SK-MEL-5 (cell line): ENCODE measurements around the gene ARL14EPL. TPM values are rescaled to one million over a fixed set of nuclear protein-coding genes. Genes with fewer than 3 reads are reported as not detected.
"Not testable (repeated sequence)": the region's sequence is repeated elsewhere in the genome, so short reads cannot be mapped to it uniquely, and the experiment has no call there.

Source experiments
- DNase-seq: peaks from one replicate; pipeline ENCODE4 v3.0.0-alpha.2; 2016; ENCODE audit warnings: low read depth, low spot score
- in situ Hi-C: cut with HindIII; loops from 2 replicates; pipeline ENCODE4 v1.10.0; 2016; ENCODE audit warnings: low sequenced_read_pairs, high pct_unique_total_duplicates, low pct_unique_long_range_greater_than_20kb
- total RNA-seq: library from RNA; depleted of rRNA; stranded (reverse); fragments of >200 nt; shearing (Covaris generic); gene quantifications from 2 replicates; pipeline ENCODE4 v1.2.3, GENCODE V29; 2014

Gene ARL14EPL
- total RNA-seq, 1 experiment from 2014 or later: not detected

DNA sequence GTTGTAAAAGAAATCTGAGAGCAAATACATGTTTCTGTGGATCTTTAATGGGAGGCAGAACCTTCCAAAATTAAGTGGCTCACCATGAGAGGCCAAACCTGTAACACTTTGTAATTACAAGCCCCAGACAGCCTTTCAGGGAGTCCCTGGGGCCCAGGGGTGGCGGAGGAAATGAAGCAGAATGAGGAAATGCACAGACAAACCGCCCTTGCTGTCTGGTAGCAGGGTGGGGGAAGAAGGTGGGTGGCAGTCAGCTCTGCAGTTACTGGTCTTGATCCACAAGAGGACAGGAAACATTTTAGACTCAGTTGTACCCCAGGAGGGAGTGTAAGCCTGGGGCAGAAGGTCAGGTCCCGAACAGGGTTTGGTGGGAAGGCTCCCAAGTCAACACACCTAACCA lies 6.5 kb downstream of the ARL14EPL start:
- in situ Hi-C loops: no loop called here
- no peak for DNase-seq

DNA sequence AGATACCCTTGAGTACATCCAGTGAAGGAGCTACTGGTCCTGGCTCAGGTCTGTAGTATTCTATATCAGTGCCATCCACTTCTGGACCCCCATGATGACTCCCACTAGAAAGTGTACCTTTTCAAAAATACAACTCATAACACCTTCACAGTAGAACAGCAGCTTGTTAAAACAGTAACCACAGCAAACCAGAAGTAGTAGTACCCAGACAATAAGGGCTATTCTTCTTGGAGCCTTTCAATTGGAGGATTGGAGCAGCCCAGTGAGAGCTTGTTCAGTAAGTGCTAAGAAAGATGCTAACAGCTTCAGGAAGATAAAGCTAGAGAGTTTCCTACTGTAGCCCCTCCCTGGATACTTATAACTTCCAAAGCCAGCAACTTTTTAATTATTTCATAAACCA lies 10.1 kb downstream of the ARL14EPL start:
- in situ Hi-C loops: no loop called here
- DNase-seq: no peak

DNA sequence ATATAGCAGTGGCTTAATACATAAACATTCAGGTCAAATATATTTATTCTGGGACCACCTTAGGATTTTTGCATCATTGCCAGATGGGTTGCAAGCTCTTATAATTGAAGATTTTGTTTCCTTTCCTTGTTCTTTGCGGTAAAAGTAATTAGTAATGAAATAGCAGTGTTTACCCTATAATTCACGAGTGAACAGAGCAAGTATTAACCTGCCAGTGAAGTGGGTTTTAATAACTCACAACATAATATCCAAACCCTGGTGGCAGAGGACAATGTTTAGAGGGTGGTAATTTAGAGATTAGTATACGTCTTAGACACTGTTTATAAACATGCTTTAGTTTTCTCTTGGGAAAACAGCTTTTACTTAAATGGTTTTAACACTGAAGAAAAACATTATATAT lies 11.8 kb downstream of the ARL14EPL start:
- in situ Hi-C loops: no loop called here
- DNase-seq: no peak

DNA sequence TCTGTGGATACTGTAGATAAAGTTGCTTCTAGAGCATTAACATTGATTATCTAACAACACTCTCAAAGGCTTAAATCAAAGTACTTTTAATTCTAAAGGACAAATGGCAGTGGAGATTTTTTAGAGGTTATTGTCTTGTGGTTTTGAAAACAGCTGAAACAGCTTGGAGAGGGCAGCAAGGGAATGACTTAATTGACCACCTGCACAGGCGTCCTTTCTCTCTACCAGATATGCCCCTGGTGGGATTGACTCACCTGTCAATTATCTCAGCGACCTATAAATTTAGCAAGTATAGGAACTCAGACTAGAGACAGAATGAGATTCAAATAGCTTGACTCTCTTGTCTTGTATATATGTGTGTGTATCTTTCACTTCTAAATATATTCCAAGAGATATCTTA lies 13.5 kb downstream of the ARL14EPL start:
- in situ Hi-C loops: no loop called here
- no peak for DNase-seq

DNA sequence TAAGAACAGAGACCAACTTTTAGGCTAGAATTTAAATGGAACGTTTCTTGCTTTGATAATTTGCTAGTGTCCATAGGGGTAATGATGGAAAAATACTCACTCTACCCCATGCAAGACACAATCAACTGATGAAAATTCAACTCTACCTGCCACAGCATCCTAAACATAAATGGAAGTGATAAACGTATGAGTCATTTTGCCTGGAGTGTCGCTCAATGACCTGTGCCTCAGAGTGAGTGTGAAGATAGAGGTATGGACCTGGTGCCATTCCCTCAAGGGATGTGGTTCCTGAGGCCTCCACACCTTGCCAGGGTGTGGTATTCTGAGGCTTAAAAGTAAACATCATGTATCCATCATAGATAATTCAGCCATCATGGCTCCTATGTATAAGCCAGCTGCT lies 14.0 kb downstream of the ARL14EPL start:
- DNase-seq: no peak
- in situ Hi-C loops: no loop called here

DNA sequence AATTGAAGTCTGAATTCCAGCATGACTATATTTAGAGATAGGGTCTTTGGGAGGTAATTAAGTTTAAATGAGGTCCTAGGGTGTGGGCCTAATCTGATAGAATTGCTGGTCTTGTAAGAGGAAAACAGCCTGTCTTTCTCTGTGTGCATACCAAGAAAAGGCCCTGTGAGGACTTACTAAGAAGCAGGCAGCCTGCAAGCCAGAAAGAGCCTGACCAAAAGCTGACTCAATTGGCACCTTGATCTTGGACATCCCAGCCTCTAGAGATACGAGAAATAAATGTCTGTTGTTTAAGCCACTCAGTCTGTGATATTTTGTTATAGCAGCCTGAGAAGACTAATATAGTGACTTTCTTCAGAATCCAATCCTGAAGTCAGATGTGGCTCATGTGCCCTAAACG lies 14.6 kb downstream of the ARL14EPL start:
- DNase-seq: no peak
- in situ Hi-C loops: no loop called here

DNA sequence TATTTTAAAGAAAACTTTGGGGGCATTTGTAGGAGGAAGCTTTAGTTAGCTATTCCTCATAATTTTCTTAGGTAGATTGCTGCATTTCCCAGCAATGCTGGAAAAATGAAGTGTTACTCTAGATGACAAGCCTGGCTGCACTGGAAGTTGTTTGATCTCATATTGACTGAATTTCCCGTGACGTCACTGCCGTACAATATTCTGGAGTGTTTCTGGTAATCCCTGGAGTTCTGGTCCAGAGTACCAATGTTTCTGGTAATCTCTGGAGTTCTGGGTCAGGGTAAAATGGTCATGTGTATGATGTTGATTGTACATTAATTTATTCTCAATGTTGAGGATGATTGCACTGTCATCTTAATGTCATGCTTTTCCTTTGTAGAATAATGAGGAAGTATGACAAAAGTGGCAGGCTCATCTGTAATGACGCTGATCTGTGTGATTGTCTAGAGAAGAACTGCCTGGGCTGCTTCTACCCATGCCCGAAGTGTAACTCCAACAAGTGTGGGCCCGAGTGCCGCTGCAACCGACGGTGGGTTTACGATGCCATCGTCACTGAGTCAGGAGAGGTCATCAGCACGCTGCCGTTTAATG lies 26.2 kb downstream of the ARL14EPL start:
- no peak for DNase-seq
- in situ Hi-C loops: no loop called here

DNA sequence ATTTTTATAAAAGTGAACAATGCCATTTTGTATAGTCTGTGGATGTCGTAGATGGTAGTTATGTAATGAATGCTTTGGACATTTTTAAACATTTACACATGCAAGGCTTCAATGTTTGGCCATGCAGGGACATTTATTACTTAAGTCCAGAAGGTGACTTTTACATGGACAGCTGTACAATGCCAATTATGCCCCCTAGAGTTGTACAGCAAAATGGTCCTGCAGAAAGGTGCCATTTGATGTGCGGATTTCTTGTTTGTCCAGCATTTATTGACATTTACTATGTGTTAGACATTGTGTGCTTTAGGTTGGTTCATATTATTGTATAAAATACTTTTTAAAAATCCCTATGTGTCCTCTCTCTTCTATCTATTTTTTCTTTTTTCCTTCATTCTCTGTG lies 30.1 kb downstream of the ARL14EPL start:
- in situ Hi-C loops: no loop called here
- DNase-seq: no peak

DNA sequence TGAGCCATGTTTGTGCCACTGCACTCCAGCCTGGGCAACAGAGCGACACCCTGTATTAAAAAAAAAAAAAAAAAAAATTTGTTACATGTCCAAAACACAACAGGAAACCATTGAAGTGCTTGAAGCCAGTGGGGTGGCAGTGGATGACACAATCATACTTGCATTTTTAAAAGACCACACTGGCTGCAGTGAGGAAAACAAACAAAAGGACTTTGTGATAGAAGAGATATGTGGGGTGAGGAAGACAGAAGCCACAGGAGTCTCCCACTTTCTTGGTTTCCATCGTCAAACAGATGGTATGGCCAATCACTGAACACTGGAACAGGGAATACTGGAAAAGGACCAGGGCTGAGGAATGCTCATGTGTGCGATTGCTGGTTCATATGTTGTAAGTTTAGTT lies 31.7 kb downstream of the ARL14EPL start:
- in situ Hi-C loops: no loop called here
- peak; percentile 33 for DNase-seq

DNA sequence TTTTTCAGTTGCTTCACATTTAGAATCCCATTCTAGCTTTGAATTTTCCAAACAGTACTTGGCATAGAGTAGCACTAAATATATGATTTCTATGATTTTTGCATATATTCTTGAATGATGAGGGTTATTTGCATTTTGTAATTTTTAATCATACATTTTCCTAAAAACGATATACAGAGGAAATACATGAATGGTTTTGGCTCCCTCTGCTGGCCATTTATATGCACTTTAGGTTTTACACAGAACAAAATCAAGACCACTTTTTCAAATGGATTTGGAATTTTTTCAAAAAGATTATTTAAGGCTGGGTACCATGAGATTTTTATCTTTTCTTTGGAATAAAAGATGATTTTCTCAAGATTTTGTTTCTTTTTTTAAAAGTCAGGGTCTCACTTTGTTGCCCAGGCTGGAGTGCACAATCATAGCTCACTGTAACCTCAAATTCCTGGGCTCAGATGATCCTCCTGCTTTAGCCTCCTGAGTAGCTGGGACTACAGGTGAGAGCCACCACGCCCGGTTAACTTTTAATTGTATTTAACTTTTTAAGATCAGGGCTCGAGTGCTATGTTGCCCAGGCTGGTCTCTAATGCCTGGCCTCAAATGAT lies 35.9 kb downstream of the ARL14EPL start:
- in situ Hi-C loops: no loop called here

DNA sequence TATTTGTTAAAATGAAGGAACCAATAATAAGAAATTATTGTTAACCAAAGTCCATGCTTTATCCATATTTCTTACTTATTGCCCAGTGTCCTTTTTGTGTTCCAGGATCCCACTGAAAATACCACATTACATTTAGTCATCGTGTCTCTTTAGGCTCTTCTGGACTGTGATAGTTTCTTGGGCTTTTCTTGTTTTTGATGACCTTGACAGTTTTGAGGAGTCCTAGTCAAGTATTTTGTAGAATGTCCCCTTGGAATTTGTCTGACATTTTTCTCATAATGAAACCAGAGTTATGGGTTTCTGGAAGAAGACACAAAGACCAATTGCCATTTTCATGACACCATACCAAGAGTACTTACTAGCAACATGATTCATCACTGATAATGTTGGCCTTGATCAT lies 38.9 kb downstream of the ARL14EPL start:
- in situ Hi-C loops: no loop called here
- DNase-seq: no peak

More for the DNA sequence above, 35.9 kb downstream of the ARL14EPL start:
- DNase-seq: peak; percentile 62

DNA sequence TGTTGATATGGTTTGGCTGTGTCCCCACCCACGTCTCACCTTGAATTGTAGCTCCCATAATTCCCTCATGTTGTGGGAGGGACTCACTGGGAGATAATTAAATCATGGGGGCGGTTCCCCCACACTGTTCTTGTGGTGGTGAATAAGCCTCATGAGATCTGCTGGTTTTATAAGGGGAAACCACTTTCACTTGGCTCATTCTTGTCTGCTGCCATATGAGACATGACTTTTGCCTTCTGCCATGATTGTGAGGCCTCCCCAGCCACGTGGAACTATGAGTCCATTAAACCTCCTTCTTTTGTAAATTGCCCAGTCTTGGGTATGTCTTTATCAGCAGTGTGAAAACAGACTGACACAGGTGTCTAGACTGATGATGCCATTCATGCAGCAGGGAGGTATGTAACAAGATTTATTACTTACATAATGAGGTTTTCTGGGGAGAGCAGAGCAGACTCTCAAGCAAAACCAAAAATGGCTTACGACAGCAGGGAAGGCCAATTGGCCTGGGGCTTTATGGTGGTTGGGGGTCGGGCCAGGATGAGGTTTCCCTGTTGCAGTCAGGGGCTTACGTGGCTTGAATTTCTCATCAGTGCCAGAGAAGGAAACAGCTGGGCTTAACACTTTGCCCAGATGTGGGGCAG lies 43.0 kb downstream of the ARL14EPL start:
- in situ Hi-C loops: no loop called here
- DNase-seq: peak; percentile 28

DNA sequence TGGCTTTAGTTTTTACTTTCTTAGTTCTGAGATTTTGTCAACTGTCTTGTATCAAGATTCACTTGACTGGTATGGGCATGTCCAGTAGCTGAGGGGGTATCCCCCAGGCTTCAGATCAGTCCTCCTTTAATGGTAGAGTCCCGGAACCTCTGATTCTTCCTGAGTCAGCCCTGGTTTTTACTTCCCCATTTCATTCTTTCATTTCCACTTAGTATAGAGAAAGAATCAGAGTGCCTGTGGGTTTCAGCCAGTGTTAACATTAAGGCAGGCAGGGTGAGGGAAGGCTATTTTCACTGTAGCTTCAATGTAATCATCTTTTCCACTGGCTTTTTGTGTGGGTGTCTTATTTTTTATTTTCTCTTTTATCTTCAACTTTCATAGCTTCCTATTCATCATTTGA lies 44.2 kb downstream of the ARL14EPL start:
- DNase-seq: no peak
- in situ Hi-C loops: no loop called here

DNA sequence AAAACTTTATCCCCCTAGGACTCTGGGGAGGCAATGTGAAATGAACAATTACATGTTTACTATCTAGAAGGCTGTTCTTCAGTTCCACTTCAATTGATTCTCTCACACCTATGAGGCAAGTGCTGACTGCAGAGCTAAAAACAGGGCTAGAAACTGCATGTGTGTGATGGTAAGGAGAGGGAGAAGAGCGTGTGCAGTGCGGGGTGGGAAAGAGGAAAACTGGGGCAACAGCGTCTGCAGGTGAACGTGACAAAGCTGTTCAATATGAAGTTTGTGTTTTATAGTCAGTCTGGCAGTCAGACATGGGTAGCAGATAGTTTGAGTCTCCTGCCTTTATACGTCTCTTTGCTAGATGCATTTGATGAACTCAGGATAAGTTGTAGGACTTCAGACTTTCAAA lies 45.9 kb downstream of the ARL14EPL start:
- DNase-seq: no peak
- in situ Hi-C loops: no loop called here

DNA sequence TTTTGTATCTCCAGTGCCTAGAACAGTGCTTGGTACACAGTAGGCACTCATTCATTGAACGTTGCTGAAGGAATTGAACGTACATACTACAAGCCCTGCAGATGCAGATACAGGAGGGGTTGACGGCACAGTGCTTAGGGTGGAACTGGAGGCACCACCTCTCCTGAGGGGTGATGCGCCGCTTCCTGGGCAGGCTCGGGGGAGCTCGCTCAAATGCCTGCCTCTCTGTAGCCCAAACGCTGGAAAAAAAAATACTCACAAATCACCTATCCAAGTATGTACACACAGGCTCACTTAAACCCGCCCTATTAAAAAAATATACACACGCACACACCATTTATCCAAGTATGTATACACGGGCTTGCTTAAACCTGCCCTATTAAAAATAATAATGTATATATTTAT lies 52.0 kb downstream of the ARL14EPL start:
- in situ Hi-C loops: no loop called here
- DNase-seq: no peak

DNA sequence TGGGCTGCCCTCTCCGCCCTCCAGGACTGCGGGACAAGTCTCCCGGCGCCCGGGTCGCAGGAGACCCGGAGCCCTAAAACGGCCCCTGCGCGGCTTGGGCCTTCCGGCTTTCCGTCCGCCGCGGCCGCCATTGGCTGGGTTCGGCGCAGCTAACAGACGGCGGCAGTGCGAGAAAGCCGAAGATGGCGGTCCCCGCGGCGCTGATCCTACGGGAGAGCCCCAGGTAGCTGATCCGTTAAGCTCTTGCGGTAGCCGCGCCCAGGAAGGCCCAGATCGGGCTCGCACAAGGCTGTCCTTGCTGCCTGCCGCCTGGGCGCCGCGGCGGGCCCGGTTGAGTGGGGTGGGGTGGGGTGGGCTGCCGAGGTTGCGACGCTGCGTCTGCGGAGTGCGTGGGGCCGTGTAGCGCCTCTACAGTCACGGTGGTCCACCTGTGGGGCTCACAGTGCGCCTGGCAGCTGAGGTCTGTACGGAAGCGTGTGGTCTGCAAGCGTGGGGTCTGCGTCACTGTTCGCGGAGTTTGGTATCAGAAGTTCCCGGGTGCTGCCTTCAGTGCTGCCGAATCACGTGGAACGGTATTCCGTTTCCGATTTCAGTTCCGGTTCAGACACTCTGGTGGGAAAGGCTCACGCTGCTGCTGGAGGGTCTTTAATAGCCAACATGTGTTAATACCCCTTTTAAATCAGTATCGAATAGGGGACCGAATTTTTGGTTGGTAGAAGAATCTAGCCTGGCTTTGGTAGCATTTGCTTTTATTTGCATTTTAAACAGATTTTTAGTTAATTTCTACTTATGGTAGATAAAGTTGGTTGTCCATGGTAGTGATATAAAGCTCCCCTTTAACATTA lies 52.8 kb downstream of the ARL14EPL start, which contains the start of gene COMMD10:
TSS of gene COMMD10 (plus strand) at position 155 of the 845 bp plus-strand sequence.
- peak; percentile 86 for DNase-seq
- in situ Hi-C loops: no loop called here

DNA sequence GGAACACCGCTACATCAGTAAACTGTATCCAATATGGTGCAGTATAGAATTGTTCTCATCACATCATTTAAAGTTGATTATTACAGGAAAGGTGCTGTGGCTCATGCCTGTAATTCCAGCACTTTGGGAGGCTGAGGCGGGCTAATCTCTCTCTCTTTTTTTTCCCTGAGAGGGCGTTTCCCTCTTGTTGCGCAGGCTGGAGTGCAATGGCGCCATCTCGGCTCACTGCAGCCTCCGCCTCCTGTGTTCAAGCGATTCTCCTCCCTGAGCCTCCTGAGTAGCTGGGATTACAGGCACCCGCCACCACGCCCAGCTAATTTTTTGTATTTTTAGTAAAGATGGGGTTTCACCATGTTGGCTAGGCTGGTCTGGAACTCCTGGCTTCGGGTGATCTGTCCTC lies 54.0 kb downstream of the ARL14EPL start:
- not testable (repeated sequence) for DNase-seq

DNA sequence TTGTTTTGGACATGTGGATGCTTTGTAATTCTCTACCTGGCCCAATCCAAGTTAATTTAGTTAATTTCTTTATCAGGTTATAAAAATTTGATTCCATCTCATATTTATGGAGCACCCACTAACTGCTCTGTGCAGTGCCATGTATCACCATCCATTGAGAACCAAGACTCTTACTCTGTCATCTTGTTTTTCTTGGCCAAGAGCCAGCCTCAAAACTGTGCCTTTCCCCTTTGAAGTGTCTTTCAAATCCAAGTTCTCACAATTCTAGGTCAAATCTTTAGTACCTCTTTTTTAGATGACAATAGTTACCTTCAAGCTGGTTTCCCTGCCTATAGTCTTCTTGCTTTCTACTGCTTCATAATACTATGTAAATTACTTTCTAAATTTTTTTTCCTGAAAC lies 55.8 kb downstream of the ARL14EPL start:
- DNase-seq: no peak
- in situ Hi-C loops: no loop called here

More for the DNA sequence above, 54.0 kb downstream of the ARL14EPL start:
- in situ Hi-C loops: not testable (repeated sequence)
